Keratinocyte (primary cell): Measurements from ENCODE around the gene TMCO6.

Experiments used
- CTCF ChIP-seq, 3 experiments: IDR thresholded peaks in 1 of 3; conservative IDR thresholded peaks in 1 of 3; optimal IDR thresholded peaks in 1 of 3; 2 replicates in 2 of 3; 3 replicates in 1 of 3; pipeline versions ENCODE3 to v1.5.1; 2011; ENCODE audit warnings: low read length in 3 of 3, mild to moderate bottlenecking in 3 of 3, moderate library complexity in 2 of 3, control low read depth in 1 of 3, inconsistent platforms in 1 of 3; ENCODE audit not compliant: insufficient read depth in 2 of 3; ENCODE audit errors: extremely low read depth in 1 of 3
- EZH2 ChIP-seq: IDR thresholded peaks from one replicate; pipeline ENCODE4 v1.6.1; 2012; ENCODE audit warnings: inconsistent platforms, mild to moderate bottlenecking, low read length, moderate library complexity

- TF ChIP-seq CTCF (optimal IDR thresholded peaks at IDR 0.05 in 1 of 3, IDR thresholded peaks at IDR 0.05 in 1 of 3, conservative IDR thresholded peaks at IDR 0.05 in 1 of 3; ENCODE audit: extremely low read depth in 1 of 3, insufficient read depth in 2 of 3, low read length in 3 of 3) = no peak
- no peak for TF ChIP-seq EZH2
Observed at GRCh38 chr5:140631831-140632365, 7.4 kb upstream of the TMCO6 start.
